Natural killer cell (primary cell): ENCODE results near the gene HMCN2. TPM values are rescaled to one million over a fixed set of nuclear protein-coding genes. Genes with fewer than 3 reads are reported as not detected.

Source experiments
- ATAC-seq, 3 donors: fragments of 150-1000 bp in 2 of 3; fragments of 200-7000 bp in 1 of 3; cut with Tn5 transposase; 1 replicate in 1 of 3; 2 replicates in 2 of 3; pipeline ENCODE4 v1.10.0; 2021; ENCODE audit warnings: mild to moderate bottlenecking in 2 of 3, moderate library complexity in 2 of 3
- DNase-seq, 2 donors: peaks; one replicate each; pipeline versions ENCODE4 v3.0.0 to v3.0.0-alpha.2; 2013 to 2021; ENCODE audit warnings: mixed read lengths in 1 of 2
- H3K27ac ChIP-seq: one replicate; pipeline ENCODE4 v1.5.1; 2013; ENCODE audit warnings: mild to moderate bottlenecking, low read length
- H3K27me3 ChIP-seq: one replicate; pipeline ENCODE4 v1.6.1; 2013; ENCODE audit warnings: low read length; ENCODE audit not compliant: control insufficient read depth, insufficient read depth
- H3K36me3 ChIP-seq: one replicate; pipeline ENCODE4 v1.6.1; 2013; ENCODE audit warnings: low read length; ENCODE audit not compliant: control insufficient read depth, insufficient read depth
- H3K4me1 ChIP-seq: one replicate; pipeline ENCODE4 v1.6.1; 2013; ENCODE audit warnings: low read length; ENCODE audit not compliant: control insufficient read depth, insufficient read depth
- H3K4me3 ChIP-seq: one replicate; pipeline ENCODE4 v1.5.1; 2013; ENCODE audit warnings: low read length
- H3K9me3 ChIP-seq: one replicate; pipeline ENCODE4 v1.6.1; 2013; ENCODE audit warnings: low read length; ENCODE audit not compliant: control insufficient read depth, insufficient read depth
- H3K27ac Mint-ChIP-seq, 2 donors: one replicate each; pipeline ENCODE4 v1.8.0; 2022; ENCODE audit warnings: mild to moderate bottlenecking in 2 of 2, mixed read lengths in 2 of 2, moderate library complexity in 1 of 2
- H3K27me3 Mint-ChIP-seq, 2 donors: one replicate each; pipeline ENCODE4 v1.8.0; 2022; ENCODE audit warnings: low read depth in 2 of 2, mixed read lengths in 2 of 2
- H3K36me3 Mint-ChIP-seq: one replicate; pipeline ENCODE4 v1.8.0; 2022; ENCODE audit warnings: mixed read lengths
- H3K4me1 Mint-ChIP-seq, 2 donors: one replicate each; pipeline ENCODE4 v1.8.0; 2022; ENCODE audit warnings: mixed read lengths in 2 of 2
- H3K4me3 Mint-ChIP-seq: one replicate; pipeline ENCODE4 v1.8.0; 2022; ENCODE audit warnings: mild to moderate bottlenecking, moderate library complexity, mixed read lengths
- H3K9me3 Mint-ChIP-seq, 2 donors: one replicate each; pipeline ENCODE4 v1.8.0; 2022; ENCODE audit warnings: mixed read lengths in 2 of 2
- CTCF ChIP-seq: fragments of 200-600 bp; IDR thresholded peaks from one replicate; pipeline ENCODE4 v1.8.0; 2022; ENCODE audit warnings: antibody characterized with exemption
- WGBS: methylation state at CpG from one replicate; pipeline ENCODE4 v1.1.7; 2013; ENCODE audit warnings: missing lambda C conversion rate; ENCODE audit not compliant: insufficient coverage; 5-methylcytosine and 5-hydroxymethylcytosine counted together
- intact Hi-C: fragments of 100-400 bp; cut with micrococcal nuclease; formaldehyde crosslinking; loops from one replicate; pipeline ENCODE4 v1.14.2; 2022
- total RNA-seq, 4 donors: library from RNA; stranded (reverse); fragments of 120-200 nt in 1 of 4; gene quantifications; one replicate each; pipeline versions ENCODE4 v1.2.3 to v1.2.4, GENCODE V29; 2013 to 2022

Gene HMCN2
- total RNA-seq, 3 donors from 2014 or later (not counting 1 experiment from before 2014, with no cell fraction given) = not detected

DNA sequence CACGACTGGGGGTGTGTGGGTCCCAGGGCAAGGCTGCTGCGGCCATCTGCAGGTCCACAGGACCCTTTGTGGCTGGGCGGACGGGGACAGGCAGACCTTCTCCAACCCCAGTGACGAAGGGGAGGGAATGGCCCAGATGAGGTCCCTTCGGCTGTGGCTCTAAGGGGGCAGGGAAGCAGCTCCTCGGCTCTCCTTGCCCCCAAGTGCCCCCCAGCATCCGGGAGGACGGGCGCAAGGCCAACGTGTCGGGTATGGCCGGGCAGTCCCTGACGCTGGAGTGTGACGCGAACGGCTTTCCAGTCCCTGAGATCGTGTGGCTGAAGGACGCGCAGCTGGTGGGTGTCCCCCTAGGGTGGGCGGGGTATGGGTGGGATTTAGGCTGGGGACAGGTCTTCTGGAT, 82.8 kb downstream of the HMCN2 start:
- no peaks in the 10 kb centered on the region for H3K27me3 Mint-ChIP-seq
- Histone ChIP-seq H3K27ac (no peak overlapping the region), H3K4me3 (no peak overlapping the region), H3K9me3 (no peaks in the 10 kb centered on the region), H3K4me1 (no peaks in the 10 kb centered on the region), H3K36me3 (no peaks in the 10 kb centered on the region), H3K27me3 (no peaks in the 10 kb centered on the region)
- H3K27ac Mint-ChIP-seq = no peak overlapping the region
- ATAC-seq (no peak), DNase-seq (no peak)
- TF ChIP-seq CTCF = no peak
- no peaks in the 10 kb centered on the region for H3K4me1 Mint-ChIP-seq
- H3K36me3 Mint-ChIP-seq = no peaks in the 10 kb centered on the region
- 91% methylated on average over 21 of the region's 21 CpGs for WGBS
- H3K4me3 Mint-ChIP-seq = no peak overlapping the region
- intact Hi-C loops = no loop called here
- no peaks in the 10 kb centered on the region for H3K9me3 Mint-ChIP-seq

GRCh38 chr9:130348881-130349280, 83.3 kb downstream of the HMCN2 start:
- H3K4me1 ChIP-seq = no peaks in the 10 kb centered on the region
- no peaks in the 10 kb centered on the region for H3K9me3 ChIP-seq
- intact Hi-C loops = no loop called here
- Mint-ChIP-seq H3K36me3 (no peaks in the 10 kb centered on the region), H3K4me1 (no peaks in the 10 kb centered on the region), H3K27ac (no peak overlapping the region), H3K9me3 (no peaks in the 10 kb centered on the region), H3K27me3 (no peaks in the 10 kb centered on the region), H3K4me3 (no peak overlapping the region)
- 83% methylated on average over 8 of the region's 8 CpGs for WGBS
- no peak overlapping the region for H3K4me3 ChIP-seq
- no peak for TF ChIP-seq CTCF
- no peaks in the 10 kb centered on the region for H3K36me3 ChIP-seq
- no peak for DNase-seq
- H3K27me3 ChIP-seq = no peaks in the 10 kb centered on the region
- no peak overlapping the region for H3K27ac ChIP-seq
- no peak for ATAC-seq

- no peaks in the 10 kb centered on the region for H3K27me3 ChIP-seq
- no peaks in the 10 kb centered on the region for H3K4me1 ChIP-seq
- no peaks in the 10 kb centered on the region for H3K4me1 Mint-ChIP-seq
- DNase-seq (no peak), ATAC-seq (no peak)
- no peak overlapping the region for H3K27ac ChIP-seq
- no peaks in the 10 kb centered on the region for H3K36me3 ChIP-seq
- no peak overlapping the region for H3K4me3 Mint-ChIP-seq
- intact Hi-C loops = no loop called here
- H3K4me3 ChIP-seq = no peak overlapping the region
- H3K27ac Mint-ChIP-seq = no peak overlapping the region
- no peaks in the 10 kb centered on the region for H3K36me3 Mint-ChIP-seq
- no peaks in the 10 kb centered on the region for H3K9me3 Mint-ChIP-seq
- no peaks in the 10 kb centered on the region for H3K27me3 Mint-ChIP-seq
- H3K9me3 ChIP-seq = no peaks in the 10 kb centered on the region
- WGBS = 69% methylated on average over 9 of the region's 11 CpGs
- no peak for TF ChIP-seq CTCF
These were observed 83.8 kb downstream of the HMCN2 start for GRCh38 chr9:130349398-130349797.

DNA sequence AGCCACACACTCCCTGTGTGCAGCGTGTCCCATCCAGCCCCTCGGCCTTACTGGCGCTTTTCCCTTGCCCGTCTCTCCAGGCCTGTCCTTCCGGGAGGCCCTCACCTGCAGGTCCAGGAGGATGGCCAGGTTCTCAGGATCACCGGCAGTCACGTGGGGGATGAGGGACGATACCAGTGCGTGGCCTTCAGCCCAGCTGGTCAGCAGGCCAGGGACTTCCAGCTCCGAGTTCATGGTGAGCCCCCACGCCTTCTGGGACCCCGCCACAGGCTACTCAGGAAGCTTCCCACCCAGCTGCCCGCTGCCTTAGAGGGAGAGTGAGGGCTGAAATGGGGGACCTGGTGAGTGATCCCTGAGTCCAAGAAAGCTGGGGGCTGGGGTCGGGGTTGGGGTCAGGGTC, 85.8 kb downstream of the HMCN2 start:
- Histone ChIP-seq H3K27ac (no peak overlapping the region), H3K9me3 (no peaks in the 10 kb centered on the region), H3K4me3 (no peak overlapping the region), H3K27me3 (no peaks in the 10 kb centered on the region), H3K36me3 (no peaks in the 10 kb centered on the region), H3K4me1 (no peaks in the 10 kb centered on the region)
- 89% methylated on average over 13 of the region's 14 CpGs for WGBS
- Mint-ChIP-seq H3K36me3 (no peaks in the 10 kb centered on the region), H3K9me3 (no peaks in the 10 kb centered on the region), H3K27ac (no peak overlapping the region), H3K4me3 (no peak overlapping the region), H3K27me3 (no peaks in the 10 kb centered on the region), H3K4me1 (no peaks in the 10 kb centered on the region)
- intact Hi-C loops = no loop called here
- DNase-seq (no peak), ATAC-seq (no peak)
- TF ChIP-seq CTCF = no peak
